NCI-H748 treated with DMSO at 0.1 percent for 48 hours (cell line): Measurements from ENCODE around the gene TMED6.
"Not testable (repeated sequence)": the region's sequence is repeated elsewhere in the genome, so short reads cannot be mapped to it uniquely, and the experiment has no call there.

Experiments used
- DNase-seq: peaks from one replicate; lab custom pipeline; 2025; lab: John Stamatoyannopoulos, UW

Gene TMED6

DNA sequence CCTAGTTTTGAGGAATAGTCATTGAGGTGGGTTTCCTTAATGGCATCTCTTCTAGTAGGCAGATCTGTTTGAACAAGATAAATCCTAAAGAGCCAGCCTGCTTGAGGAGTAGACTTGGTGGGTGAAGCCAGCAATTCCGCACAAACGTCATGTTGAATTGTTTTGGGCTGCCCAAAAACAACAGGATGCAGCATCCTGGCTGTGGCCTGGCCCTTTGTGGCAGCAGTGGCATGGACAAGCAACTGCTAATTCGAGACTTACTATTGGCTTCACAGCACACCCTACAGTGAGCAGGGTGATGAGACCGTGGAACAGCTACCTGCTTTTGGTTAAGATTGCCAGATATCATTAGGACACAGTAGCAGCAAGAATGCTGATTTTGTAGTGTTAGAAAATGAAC is 49.7 kb downstream of the TMED6 start:
- DNase-seq, result no peak

DNA sequence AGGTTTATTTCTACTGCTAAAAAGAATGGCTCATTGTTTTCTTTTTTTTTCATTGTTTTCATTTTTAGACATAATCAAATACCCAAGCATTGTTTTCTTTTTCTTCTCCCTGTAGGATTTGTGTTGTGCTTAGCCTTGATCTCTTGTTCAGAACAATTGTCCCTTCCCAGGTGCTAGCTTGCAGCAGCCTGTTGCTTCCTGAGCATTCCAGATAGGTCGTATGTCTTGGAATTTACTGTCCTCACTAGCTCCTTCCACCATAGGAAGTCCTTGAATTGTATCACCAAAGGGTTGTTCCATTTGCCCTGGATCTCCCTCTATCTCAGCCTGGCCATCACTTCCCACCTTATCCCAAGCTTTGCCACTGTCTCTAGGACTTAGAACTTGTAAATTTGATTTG is 50.4 kb downstream of the TMED6 start:
- DNase-seq, result no peak

DNA sequence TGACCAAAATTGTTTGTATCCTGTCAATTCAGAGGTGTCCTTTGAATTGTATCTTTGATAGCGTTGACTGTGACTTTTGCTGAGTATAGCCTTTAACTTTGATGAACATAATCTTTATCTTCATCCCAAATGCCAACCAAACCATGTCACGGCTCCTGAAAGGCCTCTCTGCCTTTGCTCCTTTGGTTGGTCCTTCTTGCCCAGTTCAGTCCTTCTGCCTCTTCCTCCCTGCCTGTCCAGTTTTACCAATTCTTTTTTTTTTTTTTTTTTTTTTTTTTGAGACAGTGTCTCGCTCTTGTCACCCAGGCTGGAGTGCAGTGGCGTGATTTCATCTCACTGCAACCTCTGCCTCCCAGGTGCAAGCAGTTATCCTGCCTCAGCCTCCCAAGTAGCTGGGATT is 53.3 kb downstream of the TMED6 start:
- no peak for DNase-seq

DNA sequence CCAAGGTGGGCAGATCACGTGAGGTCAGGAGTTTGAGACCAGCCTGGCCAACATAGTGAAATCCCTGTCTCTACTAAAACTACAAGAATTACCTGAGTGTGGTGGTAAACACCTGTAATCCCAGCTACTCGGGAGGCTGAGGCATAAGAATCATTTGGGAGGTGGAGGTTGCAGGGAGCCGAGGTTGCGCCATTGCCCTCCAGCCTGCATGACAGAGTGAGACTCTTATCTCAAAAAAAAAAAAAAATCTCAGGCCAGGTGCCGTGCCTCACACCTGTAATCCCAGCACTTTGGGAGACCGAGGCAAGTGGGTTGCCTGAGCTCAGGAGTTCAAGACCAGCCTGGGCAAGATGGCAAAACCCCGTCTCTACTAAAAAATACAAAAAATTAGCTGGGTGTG is 54.8 kb downstream of the TMED6 start:
- not testable (repeated sequence) for DNase-seq

DNA sequence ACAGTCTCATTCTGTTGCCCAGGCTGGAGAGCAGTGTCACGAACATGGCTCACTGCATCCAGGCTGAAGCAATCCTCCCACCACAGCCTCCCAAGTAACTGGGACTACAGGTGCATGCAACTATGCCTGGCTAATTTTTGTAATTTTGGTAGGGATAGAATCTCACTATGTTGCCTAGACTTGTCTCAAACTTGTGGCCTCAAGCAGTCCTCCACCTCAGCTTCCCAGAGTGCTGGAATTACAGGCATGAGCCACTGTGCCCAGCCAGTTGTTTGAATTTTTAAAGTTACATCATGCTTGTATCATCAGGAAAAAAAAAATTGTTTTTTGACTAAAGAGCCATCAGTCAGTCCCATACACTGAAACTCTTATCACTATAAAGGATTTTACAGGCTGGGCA is 57.5 kb downstream of the TMED6 start:
- DNase-seq, result no peak

DNA sequence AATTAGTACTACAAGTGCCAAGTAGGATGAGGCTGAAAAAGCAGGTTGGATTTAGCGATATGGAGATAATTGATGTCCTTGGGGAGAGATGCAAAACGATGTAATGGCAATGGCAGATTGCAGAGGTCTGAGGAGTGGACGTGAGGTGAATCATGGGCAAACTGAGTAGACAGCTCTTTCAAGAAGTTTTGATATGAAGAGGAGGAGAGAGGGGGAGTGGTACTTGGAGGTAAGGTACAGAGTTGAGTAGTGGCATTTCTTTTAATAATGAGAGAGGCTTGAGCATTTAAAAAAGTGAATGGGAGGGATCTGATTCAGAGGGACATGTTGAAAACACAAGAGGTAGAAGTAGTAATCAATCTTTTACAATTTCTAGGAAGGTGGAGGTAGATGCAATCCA is 58.2 kb downstream of the TMED6 start:
- no peak for DNase-seq
